Stimulated activated CD4-positive, alpha-beta T cell treated with anti-CD3 and anti-CD28 coated beads, Interleukin-15, amount 100 ng/mL, for 48 hours (primary cell): ENCODE results near the gene CFAP61.

Experiments used
- DNase-seq, 2 donors: peaks; one replicate each; pipeline ENCODE4 v3.0.0-alpha.2; 2020; ENCODE audit warnings: low read depth in 2 of 2

Gene CFAP61

DNA sequence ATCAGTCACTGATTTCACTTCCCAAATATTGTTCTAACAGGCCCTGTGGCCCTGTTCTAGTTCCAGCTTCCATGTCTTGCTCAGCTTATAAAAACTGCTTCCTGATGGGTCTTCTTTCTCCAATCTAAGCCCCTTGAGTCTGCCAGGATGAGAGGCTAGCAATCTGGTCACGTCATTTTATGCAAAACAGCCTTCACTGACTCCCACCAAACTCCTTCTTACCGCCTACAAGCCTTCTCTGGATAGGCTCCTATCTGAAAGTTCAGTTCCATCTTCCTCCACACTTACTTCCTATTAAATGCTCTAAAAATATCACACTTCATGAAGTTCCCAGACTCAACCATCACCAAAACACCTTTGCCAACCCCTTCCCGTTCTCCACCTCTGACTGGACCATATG lies 15.6 kb upstream of the CFAP61 start:
- DNase-seq = no peak

GRCh38 chr20:20037960-20038359 lies 14.4 kb upstream of the CFAP61 start:
- DNase-seq = no peak

- DNase-seq = no peak
Measured at GRCh38 chr20:20038586-20038985, 13.7 kb upstream of the CFAP61 start.

GRCh38 chr20:20039752-20040387 lies 12.5 kb upstream of the CFAP61 start:
- no peak for DNase-seq

GRCh38 chr20:20051767-20052073 lies 612 bp upstream of the CFAP61 start:
- peak in 1 of 2 donors; percentile 4 for DNase-seq

- no peak for DNase-seq
Measured at GRCh38 chr20:20060234-20060998, 8.1 kb downstream of the CFAP61 start.

- DNase-seq = no peak
Measured at GRCh38 chr20:20063941-20064702, 11.8 kb downstream of the CFAP61 start.

- DNase-seq = no peak
Measured at GRCh38 chr20:20065361-20065760, 13.0 kb downstream of the CFAP61 start.

DNA sequence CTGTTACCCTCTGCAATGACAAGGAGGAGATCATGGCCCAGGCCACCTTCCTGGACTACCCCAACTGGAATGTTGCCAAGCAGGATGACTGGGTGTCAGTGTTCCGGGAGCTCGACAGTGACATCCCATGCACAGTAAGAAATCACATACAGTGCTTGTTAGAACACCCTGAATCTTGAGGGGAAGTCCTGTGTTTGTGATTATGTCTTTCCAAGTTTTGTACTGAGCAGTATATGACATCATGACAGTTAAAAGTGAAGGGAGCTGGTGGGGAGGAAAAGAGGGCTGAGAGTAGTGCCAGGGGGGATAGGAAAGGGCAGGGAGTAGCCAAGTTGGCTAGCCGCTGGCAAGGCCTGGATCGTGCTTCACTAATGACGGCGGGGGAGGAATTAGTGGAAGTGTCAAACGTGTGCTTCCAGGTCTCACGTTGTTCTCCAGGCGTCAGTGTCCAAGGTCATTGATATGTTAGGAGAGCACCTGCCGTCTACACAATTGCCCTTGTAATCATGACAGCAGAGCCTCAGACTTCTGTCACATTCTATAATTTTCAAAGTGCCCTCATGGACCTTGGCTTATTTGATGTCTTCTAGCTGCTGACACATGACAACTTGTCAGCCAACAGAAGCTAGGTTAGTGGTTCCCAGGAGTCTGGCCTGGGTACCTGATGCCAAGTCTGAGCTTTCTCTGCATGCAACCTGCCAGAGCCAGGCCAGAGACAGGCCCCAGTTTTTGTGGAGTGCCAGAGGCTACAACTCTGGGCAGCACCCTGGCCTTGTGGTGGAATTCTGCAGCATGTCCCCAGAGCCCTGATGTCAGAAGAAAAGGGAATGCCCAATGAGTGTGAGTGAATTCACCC lies 18.8 kb downstream of the CFAP61 start:
- DNase-seq = no peak

- DNase-seq = no peak
Measured at GRCh38 chr20:20073801-20074371, 21.6 kb downstream of the CFAP61 start.

- DNase-seq = no peak
Measured at GRCh38 chr20:20075032-20075431, 22.7 kb downstream of the CFAP61 start.

GRCh38 chr20:20076297-20077065 lies 24.1 kb downstream of the CFAP61 start:
- no peak for DNase-seq

- no peak for DNase-seq
Measured at GRCh38 chr20:20078041-20078440, 25.7 kb downstream of the CFAP61 start.

- no peak for DNase-seq
Measured at GRCh38 chr20:20079102-20079784, 26.9 kb downstream of the CFAP61 start.

GRCh38 chr20:20083807-20084206 lies 31.5 kb downstream of the CFAP61 start:
- no peak for DNase-seq

- DNase-seq = no peak
Measured at GRCh38 chr20:20084296-20084752, 32.0 kb downstream of the CFAP61 start.

- DNase-seq = no peak
Measured at GRCh38 chr20:20085071-20085470, 32.7 kb downstream of the CFAP61 start.

GRCh38 chr20:20085812-20086211 lies 33.5 kb downstream of the CFAP61 start:
- no peak for DNase-seq

GRCh38 chr20:20089018-20089417 lies 36.7 kb downstream of the CFAP61 start:
- DNase-seq = no peak

- DNase-seq = no peak
Measured at GRCh38 chr20:20089939-20090338, 37.6 kb downstream of the CFAP61 start.
